Neural progenitor cell (in vitro differentiated cells): ENCODE results near the gene GPR158. TPM values are rescaled to one million over a fixed set of nuclear protein-coding genes. Genes with fewer than 3 reads are reported as not detected.
"Not testable (repeated sequence)": the region's sequence is repeated elsewhere in the genome, so short reads cannot be mapped to it uniquely, and the experiment has no call there.

Source experiments
- DNase-seq: peaks from one replicate; pipeline ENCODE4 v3.0.0-alpha.2; 2016; ENCODE audit warnings: low spot score
- H2AFZ ChIP-seq: fragments of 200-600 bp; sonication (generic); replicated peaks from 2 replicates; pipeline ENCODE4 v1.6.1; 2016; ENCODE audit warnings: antibody characterized with exemption
- H3F3A ChIP-seq: fragments of 200-600 bp; sonication (generic); 2 replicates; pipeline ENCODE4 v1.6.1; 2016; ENCODE audit warnings: antibody characterized with exemption, low read depth
- H3K27ac ChIP-seq: fragments of 200-600 bp; sonication (generic); 2 replicates; pipeline ENCODE4 v1.5.1; 2016; ENCODE audit warnings: mild to moderate bottlenecking
- H3K27me3 ChIP-seq: fragments of 200-600 bp; sonication (generic); 2 replicates; pipeline ENCODE4 v1.6.1; 2016; ENCODE audit warnings: mild to moderate bottlenecking, moderate library complexity
- H3K36me3 ChIP-seq: fragments of 200-600 bp; sonication (generic); 2 replicates; pipeline ENCODE4 v1.5.1; 2016
- H3K4me1 ChIP-seq: fragments of 200-600 bp; sonication (generic); 2 replicates; pipeline ENCODE4 v1.6.1; 2016; ENCODE audit warnings: mixed run types
- H3K4me2 ChIP-seq: fragments of 200-600 bp; sonication (generic); 2 replicates; pipeline ENCODE4 v1.6.1; 2016
- H3K4me3 ChIP-seq: fragments of 200-600 bp; sonication (generic); 2 replicates; pipeline ENCODE4 v1.5.1; 2016
- H3K79me2 ChIP-seq: fragments of 200-600 bp; sonication (generic); 2 replicates; pipeline ENCODE4 v1.6.1; 2016; ENCODE audit warnings: low read depth
- H3K9ac ChIP-seq: fragments of 200-600 bp; sonication (generic); 2 replicates; pipeline ENCODE4 v1.6.1; 2016
- H3K9me3 ChIP-seq: fragments of 200-600 bp; sonication (generic); 2 replicates; pipeline ENCODE4 v1.5.1; 2016; ENCODE audit warnings: low read depth
- H4K20me1 ChIP-seq: fragments of 200-600 bp; sonication (generic); 2 replicates; pipeline ENCODE4 v1.6.1; 2016; ENCODE audit warnings: low read depth
- H3K27ac Mint-ChIP-seq: 3 replicates; pipeline ENCODE4 v1.8.0; 2021; ENCODE audit warnings: mixed read lengths
- H3K27me3 Mint-ChIP-seq: 2 replicates; pipeline ENCODE4 v1.8.0; 2022; ENCODE audit warnings: low read depth, mild to moderate bottlenecking, inconsistent platforms, moderate library complexity, mixed read lengths; ENCODE audit not compliant: insufficient read depth
- H3K36me3 Mint-ChIP-seq: 3 replicates; pipeline ENCODE4 v1.8.0; 2021; ENCODE audit warnings: mixed read lengths
- H3K4me1 Mint-ChIP-seq: 3 replicates; pipeline ENCODE4 v1.8.0; 2021; ENCODE audit warnings: mixed read lengths
- H3K4me3 Mint-ChIP-seq: 3 replicates; pipeline ENCODE4 v1.8.0; 2021; ENCODE audit warnings: mild to moderate bottlenecking, moderate library complexity, mixed read lengths
- H3K9me3 Mint-ChIP-seq: 3 replicates; pipeline ENCODE4 v1.8.0; 2020; ENCODE audit warnings: mixed read lengths
- EZH2 ChIP-seq: fragments of 200-600 bp; sonication (generic); IDR thresholded peaks from 2 replicates; pipeline ENCODE4 v1.6.1; 2017; ENCODE audit warnings: antibody characterized with exemption, mild to moderate bottlenecking, moderate library complexity
- EZH2phosphoT487 ChIP-seq: fragments of 200-600 bp; sonication (generic); IDR thresholded peaks from 2 replicates; pipeline ENCODE4 v1.6.1; 2017; ENCODE audit warnings: antibody characterized with exemption
- total RNA-seq: library from RNA; depleted of rRNA; stranded (reverse); fragments of >200 nt; gene quantifications from 2 replicates; pipeline ENCODE4 v1.2.3, GENCODE V29; 2015; ENCODE audit warnings: low replicate concordance
- TF ChIP-seq, protein P1 (sequence below): fragments of 200-600 bp; sonication (generic); IDR thresholded peaks from 2 replicates; pipeline ENCODE4 v1.5.1; 2017; ENCODE audit warnings: antibody characterized with exemption, mild to moderate bottlenecking

Gene GPR158
- total RNA-seq, 1 donor from 2014 or later, result 0.39 TPM

DNA sequence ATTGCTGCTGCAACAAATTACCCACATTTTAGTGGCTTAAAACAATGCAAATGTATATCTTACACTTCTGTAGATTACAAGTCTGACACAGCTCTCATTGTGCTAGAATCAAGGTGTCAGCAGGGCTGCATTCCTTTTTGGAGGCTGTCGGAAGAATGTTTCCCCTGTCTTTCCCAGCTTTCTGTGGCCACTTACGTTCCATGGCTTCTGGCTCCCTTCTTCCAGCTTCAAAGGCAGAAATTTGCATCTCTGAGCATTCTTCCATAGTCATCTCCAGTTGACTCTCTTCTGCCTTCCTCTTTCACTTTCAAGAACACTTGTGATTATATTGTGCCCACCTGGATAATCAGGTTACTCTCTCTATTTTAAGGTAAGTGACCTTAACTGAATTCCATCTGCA is 125.3 kb downstream of the GPR158 start:
- no peaks in the 10 kb centered on the region for H3K27me3 ChIP-seq
- no peaks in the 10 kb centered on the region for H3K9me3 ChIP-seq
- Mint-ChIP-seq H3K36me3 (no peaks in the 10 kb centered on the region), H3K27ac (no peak overlapping the region), H3K27me3 (no peaks in the 10 kb centered on the region), H3K9me3 (no peaks in the 10 kb centered on the region), H3K4me3 (no peak overlapping the region), H3K4me1 (no peaks in the 10 kb centered on the region)
- DNase-seq, result peak; percentile 2
- H3K79me2 ChIP-seq, result no peaks in the 10 kb centered on the region
- no peaks in the 10 kb centered on the region for H4K20me1 ChIP-seq
- no peaks in the 10 kb centered on the region for H3K4me1 ChIP-seq
- H2AFZ ChIP-seq, result no peak overlapping the region
- no peaks in the 10 kb centered on the region for H3F3A ChIP-seq
- no peak overlapping the region for H3K4me3 ChIP-seq
- no peak for TF ChIP-seq EZH2
- TF ChIP-seq, protein P1, sequence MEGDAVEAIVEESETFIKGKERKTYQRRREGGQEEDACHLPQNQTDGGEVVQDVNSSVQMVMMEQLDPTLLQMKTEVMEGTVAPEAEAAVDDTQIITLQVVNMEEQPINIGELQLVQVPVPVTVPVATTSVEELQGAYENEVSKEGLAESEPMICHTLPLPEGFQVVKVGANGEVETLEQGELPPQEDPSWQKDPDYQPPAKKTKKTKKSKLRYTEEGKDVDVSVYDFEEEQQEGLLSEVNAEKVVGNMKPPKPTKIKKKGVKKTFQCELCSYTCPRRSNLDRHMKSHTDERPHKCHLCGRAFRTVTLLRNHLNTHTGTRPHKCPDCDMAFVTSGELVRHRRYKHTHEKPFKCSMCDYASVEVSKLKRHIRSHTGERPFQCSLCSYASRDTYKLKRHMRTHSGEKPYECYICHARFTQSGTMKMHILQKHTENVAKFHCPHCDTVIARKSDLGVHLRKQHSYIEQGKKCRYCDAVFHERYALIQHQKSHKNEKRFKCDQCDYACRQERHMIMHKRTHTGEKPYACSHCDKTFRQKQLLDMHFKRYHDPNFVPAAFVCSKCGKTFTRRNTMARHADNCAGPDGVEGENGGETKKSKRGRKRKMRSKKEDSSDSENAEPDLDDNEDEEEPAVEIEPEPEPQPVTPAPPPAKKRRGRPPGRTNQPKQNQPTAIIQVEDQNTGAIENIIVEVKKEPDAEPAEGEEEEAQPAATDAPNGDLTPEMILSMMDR, result no peak
- TF ChIP-seq EZH2phosphoT487, result no peak
- no peak overlapping the region for H3K27ac ChIP-seq
- no peak overlapping the region for H3K9ac ChIP-seq
- H3K4me2 ChIP-seq, result no peak overlapping the region
- H3K36me3 ChIP-seq, result no peaks in the 10 kb centered on the region

DNA sequence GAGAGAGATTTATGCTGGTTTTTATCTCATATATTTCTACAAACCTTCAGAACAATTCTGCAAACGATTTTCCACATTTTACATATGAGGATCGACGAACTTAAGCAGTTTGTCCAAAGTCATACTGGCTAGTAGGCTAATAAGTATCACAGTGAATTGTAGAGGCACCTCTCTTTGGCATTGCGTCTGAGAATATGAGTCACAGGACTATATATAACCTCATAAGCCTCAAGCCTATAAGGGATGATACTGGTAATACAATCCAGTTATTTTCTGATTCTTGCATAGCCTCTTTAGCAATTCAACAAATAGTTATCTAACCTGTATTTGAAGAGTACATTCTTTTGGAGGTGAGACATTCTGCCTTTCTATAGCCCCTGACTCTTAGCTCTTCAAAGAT is 129.8 kb downstream of the GPR158 start:
- TF ChIP-seq EZH2phosphoT487, result no peak
- TF ChIP-seq, protein P1, result no peak
- no peak for TF ChIP-seq EZH2
- no peak overlapping the region for H3K4me3 ChIP-seq
- H4K20me1 ChIP-seq, result no peaks in the 10 kb centered on the region
- H3K9ac ChIP-seq, result no peak overlapping the region
- Mint-ChIP-seq H3K27me3 (no peaks in the 10 kb centered on the region), H3K9me3 (peaks cover 11% of the 10 kb centered on the region), H3K36me3 (no peaks in the 10 kb centered on the region), H3K4me1 (no peaks in the 10 kb centered on the region), H3K27ac (no peak overlapping the region), H3K4me3 (no peak overlapping the region)
- H3F3A ChIP-seq, result no peaks in the 10 kb centered on the region
- peaks cover 4% of the 10 kb centered on the region for H3K9me3 ChIP-seq
- no peaks in the 10 kb centered on the region for H3K79me2 ChIP-seq
- no peaks in the 10 kb centered on the region for H3K27me3 ChIP-seq
- no peak overlapping the region for H3K27ac ChIP-seq
- H3K36me3 ChIP-seq, result no peaks in the 10 kb centered on the region
- H2AFZ ChIP-seq, result no peak overlapping the region
- DNase-seq, result no peak
- H3K4me2 ChIP-seq, result no peak overlapping the region
- no peaks in the 10 kb centered on the region for H3K4me1 ChIP-seq

- no peaks in the 10 kb centered on the region for H3F3A ChIP-seq
- no peak overlapping the region for H3K27ac ChIP-seq
- H3K9ac ChIP-seq, result no peak overlapping the region
- H3K27me3 ChIP-seq, result no peaks in the 10 kb centered on the region
- no peaks in the 10 kb centered on the region for H3K79me2 ChIP-seq
- TF ChIP-seq EZH2 (no peak), EZH2phosphoT487 (no peak)
- TF ChIP-seq, protein P1, result no peak
- no peaks in the 10 kb centered on the region for H3K36me3 ChIP-seq
- Mint-ChIP-seq H3K9me3 (peaks cover 11% of the 10 kb centered on the region), H3K27me3 (no peaks in the 10 kb centered on the region), H3K4me3 (no peak overlapping the region), H3K4me1 (no peaks in the 10 kb centered on the region), H3K36me3 (no peaks in the 10 kb centered on the region), H3K27ac (no peak overlapping the region)
- peaks cover 4% of the 10 kb centered on the region for H3K9me3 ChIP-seq
- H3K4me2 ChIP-seq, result no peak overlapping the region
- H3K4me1 ChIP-seq, result no peaks in the 10 kb centered on the region
- no peak for DNase-seq
- H2AFZ ChIP-seq, result no peak overlapping the region
- no peaks in the 10 kb centered on the region for H4K20me1 ChIP-seq
- no peak overlapping the region for H3K4me3 ChIP-seq
Observed at GRCh38 chr10:25306386-25306785, 131.6 kb downstream of the GPR158 start.

- H3K79me2 ChIP-seq, result no peaks in the 10 kb centered on the region
- H3K27me3 ChIP-seq, result no peaks in the 10 kb centered on the region
- H3K27ac ChIP-seq, result no peak overlapping the region
- Mint-ChIP-seq H3K9me3 (peaks cover 11% of the 10 kb centered on the region), H3K27ac (no peak overlapping the region), H3K27me3 (no peaks in the 10 kb centered on the region), H3K4me3 (no peak overlapping the region), H3K36me3 (no peaks in the 10 kb centered on the region), H3K4me1 (no peaks in the 10 kb centered on the region)
- no peak overlapping the region for H2AFZ ChIP-seq
- no peak for DNase-seq
- H4K20me1 ChIP-seq, result no peaks in the 10 kb centered on the region
- H3F3A ChIP-seq, result no peaks in the 10 kb centered on the region
- H3K9ac ChIP-seq, result no peak overlapping the region
- H3K4me2 ChIP-seq, result no peak overlapping the region
- H3K4me3 ChIP-seq, result no peak overlapping the region
- no peaks in the 10 kb centered on the region for H3K36me3 ChIP-seq
- peaks cover 4% of the 10 kb centered on the region for H3K9me3 ChIP-seq
- TF ChIP-seq EZH2 (no peak), EZH2phosphoT487 (no peak)
- TF ChIP-seq, protein P1, result no peak
- H3K4me1 ChIP-seq, result no peaks in the 10 kb centered on the region
Observed at GRCh38 chr10:25308278-25308677, 133.5 kb downstream of the GPR158 start.

GRCh38 chr10:25317596-25318211 is 142.9 kb downstream of the GPR158 start:
- not testable (repeated sequence) for H3K36me3 ChIP-seq, H3K4me3 ChIP-seq, H3K79me2 ChIP-seq, H3K4me1 ChIP-seq, H4K20me1 ChIP-seq, H3K27ac ChIP-seq, H3K9me3 Mint-ChIP-seq, H3K9ac ChIP-seq, H3K4me2 ChIP-seq, H3K27me3 Mint-ChIP-seq, H3K9me3 ChIP-seq, H3K27ac Mint-ChIP-seq, H3K36me3 Mint-ChIP-seq, H3F3A ChIP-seq, H3K27me3 ChIP-seq, DNase-seq, H2AFZ ChIP-seq, H3K4me3 Mint-ChIP-seq, H3K4me1 Mint-ChIP-seq
